Measurements from ENCODE around the gene GOLGA2.

The GOLGA2 gene

DNA sequence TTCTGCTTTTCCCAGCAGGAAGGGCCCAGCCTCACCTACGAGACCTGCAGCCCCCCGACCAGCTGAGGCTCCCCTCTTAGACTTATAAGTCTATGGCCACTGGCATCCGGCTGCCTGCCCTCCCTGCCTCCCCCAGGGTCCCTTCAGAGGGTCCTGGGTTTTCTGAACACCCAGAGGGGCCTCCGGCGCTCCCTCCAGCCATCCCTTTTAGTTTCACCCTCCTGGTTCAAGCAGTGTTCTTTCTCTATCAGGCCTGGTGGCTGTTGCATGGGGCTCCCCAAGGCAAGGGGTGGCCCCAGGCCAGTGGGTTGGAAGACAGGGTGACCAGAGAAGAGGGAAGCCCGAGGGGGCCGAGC lies 21.8 kb downstream of the GOLGA2 start:
- TF ChIP-seq, protein P1, sequence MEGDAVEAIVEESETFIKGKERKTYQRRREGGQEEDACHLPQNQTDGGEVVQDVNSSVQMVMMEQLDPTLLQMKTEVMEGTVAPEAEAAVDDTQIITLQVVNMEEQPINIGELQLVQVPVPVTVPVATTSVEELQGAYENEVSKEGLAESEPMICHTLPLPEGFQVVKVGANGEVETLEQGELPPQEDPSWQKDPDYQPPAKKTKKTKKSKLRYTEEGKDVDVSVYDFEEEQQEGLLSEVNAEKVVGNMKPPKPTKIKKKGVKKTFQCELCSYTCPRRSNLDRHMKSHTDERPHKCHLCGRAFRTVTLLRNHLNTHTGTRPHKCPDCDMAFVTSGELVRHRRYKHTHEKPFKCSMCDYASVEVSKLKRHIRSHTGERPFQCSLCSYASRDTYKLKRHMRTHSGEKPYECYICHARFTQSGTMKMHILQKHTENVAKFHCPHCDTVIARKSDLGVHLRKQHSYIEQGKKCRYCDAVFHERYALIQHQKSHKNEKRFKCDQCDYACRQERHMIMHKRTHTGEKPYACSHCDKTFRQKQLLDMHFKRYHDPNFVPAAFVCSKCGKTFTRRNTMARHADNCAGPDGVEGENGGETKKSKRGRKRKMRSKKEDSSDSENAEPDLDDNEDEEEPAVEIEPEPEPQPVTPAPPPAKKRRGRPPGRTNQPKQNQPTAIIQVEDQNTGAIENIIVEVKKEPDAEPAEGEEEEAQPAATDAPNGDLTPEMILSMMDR (IDR thresholded peaks at IDR 0.05; ENCODE audit: poor library complexity, severe bottlenecking), result no peak
- no peak overlapping the region for H3K4me3 ChIP-seq (ENCODE audit: severe bottlenecking)
- H3K36me3 ChIP-seq (ENCODE audit: low read depth), result peaks cover 21% of the 10 kb centered on the region
- ATAC-seq (ENCODE audit: low read depth) (no peak), DNase-seq (ENCODE audit: low spot score) (no peak)
- no peaks in the 10 kb centered on the region for H3K27me3 ChIP-seq (ENCODE audit: insufficient read depth, poor library complexity, severe bottlenecking)
- no peak overlapping the region for H3K27ac ChIP-seq (ENCODE audit: poor library complexity, severe bottlenecking)
- no peaks in the 10 kb centered on the region for H3K4me1 ChIP-seq (ENCODE audit: insufficient read depth, poor library complexity, severe bottlenecking)
- no peaks in the 10 kb centered on the region for H3K9me3 ChIP-seq (ENCODE audit: severe bottlenecking)

- TF ChIP-seq, protein P1 (IDR thresholded peaks at IDR 0.05; ENCODE audit: poor library complexity, severe bottlenecking), result no peak
- Histone ChIP-seq H3K4me3 (ENCODE audit: severe bottlenecking) (no peak overlapping the region), H3K36me3 (ENCODE audit: low read depth) (peaks cover 15% of the 10 kb centered on the region), H3K27ac (ENCODE audit: poor library complexity, severe bottlenecking) (no peak overlapping the region), H3K4me1 (ENCODE audit: insufficient read depth, poor library complexity, severe bottlenecking) (no peaks in the 10 kb centered on the region), H3K27me3 (ENCODE audit: insufficient read depth, poor library complexity, severe bottlenecking) (no peaks in the 10 kb centered on the region), H3K9me3 (ENCODE audit: severe bottlenecking) (no peaks in the 10 kb centered on the region)
- no peak for DNase-seq (ENCODE audit: low spot score)
- no peak for ATAC-seq (ENCODE audit: low read depth)
Measured at GRCh38 chr9:128253140-128253990, 22.4 kb downstream of the GOLGA2 start.

DNA sequence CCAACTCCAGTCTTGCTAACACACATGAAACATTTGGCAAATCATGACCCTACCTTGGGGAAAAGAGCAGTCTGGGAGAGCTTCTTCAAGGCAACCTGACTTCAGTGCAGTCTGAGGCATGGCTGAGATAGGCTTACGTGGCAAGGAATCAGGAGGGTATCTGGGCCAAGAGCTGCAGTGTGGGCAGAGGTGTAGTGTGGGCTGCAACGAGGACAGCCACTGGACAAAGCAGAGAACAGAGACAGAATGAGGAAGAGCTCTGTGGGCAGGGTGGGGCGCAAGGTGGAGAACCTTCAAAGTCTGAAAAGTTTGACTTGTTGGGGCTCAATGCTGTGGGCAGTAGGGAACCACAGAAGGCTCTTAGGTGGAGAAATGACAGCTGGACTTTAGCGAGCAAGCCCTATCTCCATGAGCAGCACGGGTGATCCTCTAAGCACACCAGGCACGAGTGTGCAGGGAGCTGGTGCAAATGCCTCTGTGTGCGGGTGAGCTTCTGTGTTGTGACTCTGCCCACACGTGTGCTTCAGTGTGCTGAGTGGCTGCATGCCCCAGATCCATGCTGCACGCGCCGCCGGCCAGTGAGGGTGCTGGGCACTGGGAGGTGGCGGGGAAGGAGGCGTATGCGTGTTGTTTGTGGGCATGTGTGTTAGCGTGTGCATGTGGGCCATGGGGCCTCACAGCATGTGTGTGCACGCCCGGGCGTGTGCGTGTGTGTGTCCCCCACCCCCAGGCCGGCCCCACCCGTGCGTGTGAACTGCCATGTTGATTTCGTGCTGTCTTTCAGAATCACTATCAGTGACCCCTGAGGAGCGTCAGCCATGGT lies 23.3 kb downstream of the GOLGA2 start:
- Histone ChIP-seq H3K27me3 (ENCODE audit: insufficient read depth, poor library complexity, severe bottlenecking) (no peaks in the 10 kb centered on the region), H3K36me3 (ENCODE audit: low read depth) (peaks cover 10% of the 10 kb centered on the region), H3K9me3 (ENCODE audit: severe bottlenecking) (no peaks in the 10 kb centered on the region), H3K4me1 (ENCODE audit: insufficient read depth, poor library complexity, severe bottlenecking) (no peaks in the 10 kb centered on the region), H3K27ac (ENCODE audit: poor library complexity, severe bottlenecking) (no peak overlapping the region), H3K4me3 (ENCODE audit: severe bottlenecking) (no peak overlapping the region)
- ATAC-seq (ENCODE audit: low read depth) (no peak), DNase-seq (ENCODE audit: low spot score) (no peak)
- TF ChIP-seq, protein P1 (IDR thresholded peaks at IDR 0.05; ENCODE audit: poor library complexity, severe bottlenecking), result no peak

DNA sequence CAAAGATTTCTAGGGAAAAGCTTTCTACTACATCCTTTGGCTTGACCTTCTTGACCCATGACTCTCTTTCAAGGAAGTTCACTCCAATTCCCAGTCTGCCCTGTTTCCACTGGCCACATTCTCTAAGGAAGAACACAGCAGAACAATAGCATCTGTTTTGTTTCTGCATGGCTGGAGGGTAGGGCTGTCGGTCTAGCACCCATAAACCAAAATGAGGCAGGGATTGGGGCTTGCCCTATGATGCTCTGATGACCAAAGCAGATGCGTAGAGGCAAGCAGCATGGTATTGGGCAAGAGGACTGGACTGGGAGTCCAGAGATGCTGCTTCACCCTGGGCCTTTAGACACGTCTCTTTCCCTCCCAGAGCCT lies 24.1 kb downstream of the GOLGA2 start:
- H3K9me3 ChIP-seq (ENCODE audit: severe bottlenecking), result no peaks in the 10 kb centered on the region
- DNase-seq (ENCODE audit: low spot score), result no peak
- TF ChIP-seq, protein P1 (IDR thresholded peaks at IDR 0.05; ENCODE audit: poor library complexity, severe bottlenecking), result no peak
- H3K27ac ChIP-seq (ENCODE audit: poor library complexity, severe bottlenecking), result no peak overlapping the region
- H3K4me1 ChIP-seq (ENCODE audit: insufficient read depth, poor library complexity, severe bottlenecking), result no peaks in the 10 kb centered on the region
- H3K4me3 ChIP-seq (ENCODE audit: severe bottlenecking), result no peak overlapping the region
- no peaks in the 10 kb centered on the region for H3K27me3 ChIP-seq (ENCODE audit: insufficient read depth, poor library complexity, severe bottlenecking)
- ATAC-seq (ENCODE audit: low read depth), result no peak
- peaks cover 2% of the 10 kb centered on the region for H3K36me3 ChIP-seq (ENCODE audit: low read depth)
